Smooth muscle cell (in vitro differentiated cells): ENCODE data around the gene ADARB1. TPM values are rescaled to one million over a fixed set of nuclear protein-coding genes. Genes with fewer than 3 reads are reported as not detected.

Source experiments
- DNase-seq: peaks from one replicate; lab custom pipeline; 2025; ENCODE audit not compliant: unreplicated experiment; lab: John Stamatoyannopoulos, UW
- H2AFZ ChIP-seq: fragments of 200-600 bp; sonication (generic); 2 replicates; pipeline ENCODE4 v1.6.0; 2016; ENCODE audit warnings: antibody characterized with exemption, low read depth, mild to moderate bottlenecking
- H3F3A ChIP-seq: fragments of 200-600 bp; sonication (generic); 2 replicates; pipeline ENCODE4 v1.6.0; 2017; ENCODE audit warnings: antibody characterized with exemption, low read depth
- H3K27ac ChIP-seq: fragments of 200-600 bp; sonication (generic); 2 replicates; pipeline ENCODE4 v1.5.1; 2016; ENCODE audit warnings: low read depth, mild to moderate bottlenecking
- H3K27me3 ChIP-seq: fragments of 200-600 bp; sonication (generic); 2 replicates; pipeline ENCODE4 v1.6.1; 2016; ENCODE audit warnings: low read depth, mild to moderate bottlenecking
- H3K36me3 ChIP-seq: fragments of 200-600 bp; sonication (generic); 2 replicates; pipeline ENCODE4 v1.5.1; 2016; ENCODE audit warnings: low read depth
- H3K4me1 ChIP-seq: fragments of 200-600 bp; sonication (generic); 2 replicates; pipeline ENCODE4 v1.5.1; 2016; ENCODE audit warnings: low read depth
- H3K4me2 ChIP-seq: fragments of 200-600 bp; sonication (generic); 2 replicates; pipeline ENCODE4 v1.6.0; 2016; ENCODE audit warnings: mild to moderate bottlenecking
- H3K4me3 ChIP-seq: fragments of 200-600 bp; sonication (generic); 2 replicates; pipeline ENCODE4 v1.5.1; 2016; ENCODE audit warnings: mild to moderate bottlenecking
- H3K79me2 ChIP-seq: fragments of 200-600 bp; sonication (generic); 2 replicates; pipeline ENCODE4 v1.6.0; 2016; ENCODE audit warnings: low read depth, mild to moderate bottlenecking
- H3K9ac ChIP-seq: fragments of 200-600 bp; sonication (generic); 2 replicates; pipeline ENCODE4 v1.6.0; 2016; ENCODE audit warnings: low read depth
- H3K9me3 ChIP-seq: fragments of 200-600 bp; sonication (generic); replicated peaks from 2 replicates; pipeline ENCODE4 v1.5.1; 2016; ENCODE audit warnings: low read depth
- H4K20me1 ChIP-seq: fragments of 200-600 bp; sonication (generic); 2 replicates; pipeline ENCODE4 v1.6.0; 2016; ENCODE audit warnings: low read depth
- WGBS: methylation state at CpG from one replicate; pipeline ENCODE4 v1.1.7; 2016; ENCODE audit warnings: low lambda C conversion rate; 5-methylcytosine and 5-hydroxymethylcytosine counted together
- polyA plus RNA-seq: library from polyadenylated mRNA; unstranded; fragments of >200 nt; fragmentation: Nextera tagmentation; extraction: Ambion mirVana; gene quantifications from 2 replicates; pipeline ENCODE4 v1.2.1, GENCODE V29; 2016
- total RNA-seq: library from RNA; depleted of rRNA; stranded (reverse); fragments of >200 nt; gene quantifications from 2 replicates; pipeline ENCODE4 v1.2.3, GENCODE V29; 2014
- TF ChIP-seq, protein P1 (sequence below): fragments of 200-600 bp; sonication (generic); IDR thresholded peaks from 2 replicates; pipeline ENCODE4 v1.5.1; 2017; ENCODE audit warnings: borderline replicate concordance, mild to moderate bottlenecking, antibody characterized with exemption; ENCODE audit not compliant: insufficient read depth, poor library complexity, severe bottlenecking

ADARB1 gene
- total and polyA plus RNA-seq, 2 experiments from 2014 or later, result 25.6 to 28.9 TPM

DNA sequence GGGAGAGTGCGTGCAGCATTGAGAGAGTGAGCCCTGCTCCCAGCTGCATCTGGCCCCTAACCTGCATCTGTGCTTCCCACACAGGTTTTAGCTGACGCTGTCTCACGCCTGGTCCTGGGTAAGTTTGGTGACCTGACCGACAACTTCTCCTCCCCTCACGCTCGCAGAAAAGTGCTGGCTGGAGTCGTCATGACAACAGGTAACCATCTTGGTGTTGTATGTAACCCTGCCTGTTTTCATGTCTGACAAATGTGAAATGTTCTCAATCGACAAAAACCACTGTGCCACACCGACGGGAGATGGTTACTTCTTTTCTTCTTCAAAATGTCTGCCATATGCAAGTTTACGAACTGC lies 105.8 kb downstream of the ADARB1 start:
- H3F3A ChIP-seq, result no peaks in the 10 kb centered on the region
- no peak for DNase-seq
- 95% methylated on average over 11 of the region's 11 CpGs for WGBS
- no peak overlapping the region for H3K27ac ChIP-seq
- peaks cover 31% of the 10 kb centered on the region for H3K36me3 ChIP-seq
- no peak overlapping the region for H3K4me3 ChIP-seq
- H4K20me1 ChIP-seq, result no peaks in the 10 kb centered on the region
- H3K4me2 ChIP-seq, result no peak overlapping the region
- no peaks in the 10 kb centered on the region for H3K27me3 ChIP-seq
- H3K79me2 ChIP-seq, result no peaks in the 10 kb centered on the region
- TF ChIP-seq, protein P1, sequence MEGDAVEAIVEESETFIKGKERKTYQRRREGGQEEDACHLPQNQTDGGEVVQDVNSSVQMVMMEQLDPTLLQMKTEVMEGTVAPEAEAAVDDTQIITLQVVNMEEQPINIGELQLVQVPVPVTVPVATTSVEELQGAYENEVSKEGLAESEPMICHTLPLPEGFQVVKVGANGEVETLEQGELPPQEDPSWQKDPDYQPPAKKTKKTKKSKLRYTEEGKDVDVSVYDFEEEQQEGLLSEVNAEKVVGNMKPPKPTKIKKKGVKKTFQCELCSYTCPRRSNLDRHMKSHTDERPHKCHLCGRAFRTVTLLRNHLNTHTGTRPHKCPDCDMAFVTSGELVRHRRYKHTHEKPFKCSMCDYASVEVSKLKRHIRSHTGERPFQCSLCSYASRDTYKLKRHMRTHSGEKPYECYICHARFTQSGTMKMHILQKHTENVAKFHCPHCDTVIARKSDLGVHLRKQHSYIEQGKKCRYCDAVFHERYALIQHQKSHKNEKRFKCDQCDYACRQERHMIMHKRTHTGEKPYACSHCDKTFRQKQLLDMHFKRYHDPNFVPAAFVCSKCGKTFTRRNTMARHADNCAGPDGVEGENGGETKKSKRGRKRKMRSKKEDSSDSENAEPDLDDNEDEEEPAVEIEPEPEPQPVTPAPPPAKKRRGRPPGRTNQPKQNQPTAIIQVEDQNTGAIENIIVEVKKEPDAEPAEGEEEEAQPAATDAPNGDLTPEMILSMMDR, result no peak
- no peak overlapping the region for H2AFZ ChIP-seq
- no peaks in the 10 kb centered on the region for H3K9me3 ChIP-seq
- H3K9ac ChIP-seq, result no peak overlapping the region
- no peaks in the 10 kb centered on the region for H3K4me1 ChIP-seq

GRCh38 chr21:45182958-45183357 lies 108.6 kb downstream of the ADARB1 start:
- peaks cover 27% of the 10 kb centered on the region for H3K9me3 ChIP-seq
- H3K4me3 ChIP-seq, result no peak overlapping the region
- WGBS, result 98% methylated on average over 1 of the region's 1 CpG
- DNase-seq, result no peak
- no peaks in the 10 kb centered on the region for H3K27me3 ChIP-seq
- H3K27ac ChIP-seq, result no peak overlapping the region
- H3K36me3 ChIP-seq, result peaks cover 58% of the 10 kb centered on the region
- no peak overlapping the region for H3K9ac ChIP-seq
- no peak overlapping the region for H2AFZ ChIP-seq
- H3K79me2 ChIP-seq, result no peaks in the 10 kb centered on the region
- TF ChIP-seq, protein P1, result no peak
- no peaks in the 10 kb centered on the region for H4K20me1 ChIP-seq
- H3K4me2 ChIP-seq, result no peak overlapping the region
- H3K4me1 ChIP-seq, result no peaks in the 10 kb centered on the region
- H3F3A ChIP-seq, result no peaks in the 10 kb centered on the region

- WGBS, result 83% methylated on average over 2 of the region's 2 CpGs
- H3K4me3 ChIP-seq, result no peak overlapping the region
- no peak overlapping the region for H3K9ac ChIP-seq
- H3F3A ChIP-seq, result no peaks in the 10 kb centered on the region
- H4K20me1 ChIP-seq, result no peaks in the 10 kb centered on the region
- H2AFZ ChIP-seq, result no peak overlapping the region
- no peak overlapping the region for H3K27ac ChIP-seq
- H3K36me3 ChIP-seq, result peaks cover 67% of the 10 kb centered on the region
- H3K27me3 ChIP-seq, result no peaks in the 10 kb centered on the region
- peaks cover 36% of the 10 kb centered on the region for H3K9me3 ChIP-seq
- H3K4me2 ChIP-seq, result no peak overlapping the region
- H3K4me1 ChIP-seq, result no peaks in the 10 kb centered on the region
- DNase-seq, result no peak
- TF ChIP-seq, protein P1, result no peak
- H3K79me2 ChIP-seq, result no peaks in the 10 kb centered on the region
Measured at GRCh38 chr21:45183852-45184251, 109.5 kb downstream of the ADARB1 start.

GRCh38 chr21:45184869-45185268 lies 110.5 kb downstream of the ADARB1 start:
- H3K4me2 ChIP-seq, result no peak overlapping the region
- H3K4me3 ChIP-seq, result no peak overlapping the region
- H2AFZ ChIP-seq, result no peak overlapping the region
- peaks cover 78% of the 10 kb centered on the region for H3K36me3 ChIP-seq
- no peak overlapping the region for H3K27ac ChIP-seq
- no peak overlapping the region for H3K9ac ChIP-seq
- no peaks in the 10 kb centered on the region for H3F3A ChIP-seq
- H3K4me1 ChIP-seq, result no peaks in the 10 kb centered on the region
- H4K20me1 ChIP-seq, result no peaks in the 10 kb centered on the region
- peaks cover 45% of the 10 kb centered on the region for H3K9me3 ChIP-seq
- H3K79me2 ChIP-seq, result no peaks in the 10 kb centered on the region
- no peaks in the 10 kb centered on the region for H3K27me3 ChIP-seq
- 96% methylated on average over 11 of the region's 11 CpGs for whole genome bisulfite sequencing
- no peak for DNase-seq
- TF ChIP-seq, protein P1, result no peak
